Measurements from ENCODE around the gene YPEL3. TPM values are rescaled to one million over a fixed set of nuclear protein-coding genes. Genes with fewer than 3 reads are reported as not detected.

Gene YPEL3
- total RNA-seq, 6 experiments from 2014 or later = 17.2 to 28.4 (median 19.1) TPM

DNA sequence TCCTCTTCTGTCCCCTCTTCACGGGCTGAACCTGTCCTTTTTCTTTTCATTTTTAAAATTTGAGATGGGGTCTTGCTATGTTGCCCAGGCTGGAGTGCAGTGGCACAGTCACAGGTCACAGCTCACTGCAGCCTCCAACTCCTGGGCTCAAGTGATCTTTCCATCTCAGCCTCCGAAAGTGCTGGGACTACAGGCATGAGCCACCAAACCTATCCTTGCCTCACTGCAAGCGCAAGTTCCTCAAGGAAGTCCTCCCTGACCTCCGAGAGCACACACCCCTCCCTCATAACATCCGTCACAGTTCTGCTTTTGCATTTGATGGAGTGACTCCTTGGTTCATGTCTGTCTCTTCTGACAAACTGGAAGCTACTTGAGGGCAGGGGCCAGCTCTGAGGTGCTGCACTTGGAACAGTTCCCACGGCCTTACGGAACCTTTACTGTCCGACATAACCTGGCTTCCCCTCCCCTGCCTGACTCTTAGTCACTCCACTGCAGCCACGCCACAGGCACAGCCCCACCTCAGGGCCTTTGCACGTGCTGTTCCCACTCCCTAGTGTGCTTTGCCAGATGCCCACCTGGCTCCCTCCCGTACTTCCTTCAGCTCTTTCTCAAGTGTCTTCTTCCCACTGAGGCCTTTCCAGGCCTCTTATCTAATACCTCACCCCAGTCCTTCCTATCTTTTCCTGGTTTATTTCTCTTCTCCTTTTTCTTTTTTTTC, 8.7 kb downstream of the YPEL3 start:
- H3K4me1 Mint-ChIP-seq (ENCODE audit: low read depth) = peaks cover 34% of the 10 kb centered on the region
- DNase-seq = no peak
- peak overlapping the region; percentile 51 for H3K27ac Mint-ChIP-seq
- no peak overlapping the region; the same call in 1 of the 2 replicates for H3K4me3 Mint-ChIP-seq
- peaks cover 18% of the 10 kb centered on the region for H3K36me3 Mint-ChIP-seq (ENCODE audit: low read depth)
- TF ChIP-seq, protein P1, sequence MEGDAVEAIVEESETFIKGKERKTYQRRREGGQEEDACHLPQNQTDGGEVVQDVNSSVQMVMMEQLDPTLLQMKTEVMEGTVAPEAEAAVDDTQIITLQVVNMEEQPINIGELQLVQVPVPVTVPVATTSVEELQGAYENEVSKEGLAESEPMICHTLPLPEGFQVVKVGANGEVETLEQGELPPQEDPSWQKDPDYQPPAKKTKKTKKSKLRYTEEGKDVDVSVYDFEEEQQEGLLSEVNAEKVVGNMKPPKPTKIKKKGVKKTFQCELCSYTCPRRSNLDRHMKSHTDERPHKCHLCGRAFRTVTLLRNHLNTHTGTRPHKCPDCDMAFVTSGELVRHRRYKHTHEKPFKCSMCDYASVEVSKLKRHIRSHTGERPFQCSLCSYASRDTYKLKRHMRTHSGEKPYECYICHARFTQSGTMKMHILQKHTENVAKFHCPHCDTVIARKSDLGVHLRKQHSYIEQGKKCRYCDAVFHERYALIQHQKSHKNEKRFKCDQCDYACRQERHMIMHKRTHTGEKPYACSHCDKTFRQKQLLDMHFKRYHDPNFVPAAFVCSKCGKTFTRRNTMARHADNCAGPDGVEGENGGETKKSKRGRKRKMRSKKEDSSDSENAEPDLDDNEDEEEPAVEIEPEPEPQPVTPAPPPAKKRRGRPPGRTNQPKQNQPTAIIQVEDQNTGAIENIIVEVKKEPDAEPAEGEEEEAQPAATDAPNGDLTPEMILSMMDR (IDR thresholded peaks at IDR 0.05) = no peak
- H3K9me3 Mint-ChIP-seq = no peaks in the 10 kb centered on the region
- peaks cover 2% of the 10 kb centered on the region; the same call in 1 of the 2 replicates for H3K27me3 Mint-ChIP-seq (ENCODE audit: insufficient read depth)

DNA sequence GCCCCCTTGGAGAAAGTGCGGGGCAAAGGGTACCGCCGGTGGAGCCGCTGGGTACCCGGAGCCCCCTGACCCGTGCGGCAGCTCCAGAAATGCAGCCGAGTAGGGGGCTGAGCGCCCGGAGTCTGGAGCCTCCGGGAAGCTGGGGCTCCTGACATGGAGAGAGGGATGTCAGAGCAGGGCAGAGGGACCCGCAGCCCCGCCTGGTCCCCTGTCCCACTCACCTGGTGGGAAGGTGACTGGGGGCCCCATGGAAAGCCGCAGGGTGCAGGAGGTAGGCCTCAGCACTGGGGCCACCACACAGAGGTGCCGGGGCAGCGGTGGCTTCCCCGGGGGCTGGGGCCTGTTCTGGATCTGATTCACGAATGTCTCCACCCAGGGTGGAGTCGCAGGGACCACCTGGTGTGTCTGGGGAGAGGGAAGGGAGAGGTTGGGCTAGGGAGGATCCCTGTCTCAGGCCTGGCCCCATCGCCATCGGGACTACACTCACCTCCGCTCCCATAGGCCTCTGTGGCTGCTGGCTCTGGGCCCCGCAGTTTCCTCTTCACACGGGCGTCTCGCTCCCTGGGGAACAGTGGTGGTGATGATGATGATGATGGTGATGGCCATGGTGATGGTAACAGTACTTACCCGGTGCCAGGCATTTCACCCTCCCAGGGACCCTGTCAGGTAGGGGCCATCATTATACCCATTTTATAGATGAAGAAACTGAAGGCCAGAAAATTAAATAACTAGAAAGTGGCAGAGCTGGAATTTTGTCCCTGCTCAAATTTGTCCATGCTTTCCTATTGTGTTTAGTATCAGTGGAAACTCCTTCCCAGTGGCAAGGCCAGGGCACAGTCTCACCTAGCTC, 9.5 kb downstream of the YPEL3 start:
- Mint-ChIP-seq H3K36me3 (ENCODE audit: low read depth) (peaks cover 24% of the 10 kb centered on the region), H3K4me3 (no peak overlapping the region), H3K27me3 (ENCODE audit: insufficient read depth) (peaks cover 2% of the 10 kb centered on the region), H3K4me1 (ENCODE audit: low read depth) (peaks cover 26% of the 10 kb centered on the region), H3K9me3 (no peaks in the 10 kb centered on the region), H3K27ac (no peak overlapping the region)
- DNase-seq = no peak
- TF ChIP-seq, protein P1 (IDR thresholded peaks at IDR 0.05) = no peak

DNA sequence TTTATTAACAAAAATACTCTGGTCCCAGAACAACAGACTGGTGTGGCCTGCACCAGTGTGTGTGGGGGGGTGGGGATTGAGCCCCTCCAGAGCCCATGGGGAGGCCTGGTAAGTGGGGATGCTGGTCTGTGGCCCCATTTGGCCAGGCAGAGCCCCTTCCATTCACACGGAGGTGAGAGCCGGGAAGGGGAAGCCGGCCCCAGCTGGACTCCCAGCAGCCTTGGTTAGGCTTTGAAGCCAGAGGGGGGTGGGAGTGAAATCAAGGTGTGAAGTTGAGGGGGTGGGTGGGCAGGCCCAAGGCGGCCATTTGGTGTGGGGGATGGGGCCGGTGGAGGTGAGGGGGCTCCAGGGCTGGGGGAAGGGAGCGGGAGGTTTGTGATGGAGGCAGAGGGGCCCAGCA, 10.2 kb downstream of the YPEL3 start:
- Mint-ChIP-seq H3K9me3 (no peaks in the 10 kb centered on the region), H3K4me3 (no peak overlapping the region), H3K36me3 (ENCODE audit: low read depth) (peaks cover 24% of the 10 kb centered on the region), H3K4me1 (ENCODE audit: low read depth) (peaks cover 25% of the 10 kb centered on the region), H3K27ac (no peak overlapping the region), H3K27me3 (ENCODE audit: insufficient read depth) (peaks cover 2% of the 10 kb centered on the region)
- DNase-seq = no peak
- TF ChIP-seq, protein P1 (IDR thresholded peaks at IDR 0.05) = no peak

DNA sequence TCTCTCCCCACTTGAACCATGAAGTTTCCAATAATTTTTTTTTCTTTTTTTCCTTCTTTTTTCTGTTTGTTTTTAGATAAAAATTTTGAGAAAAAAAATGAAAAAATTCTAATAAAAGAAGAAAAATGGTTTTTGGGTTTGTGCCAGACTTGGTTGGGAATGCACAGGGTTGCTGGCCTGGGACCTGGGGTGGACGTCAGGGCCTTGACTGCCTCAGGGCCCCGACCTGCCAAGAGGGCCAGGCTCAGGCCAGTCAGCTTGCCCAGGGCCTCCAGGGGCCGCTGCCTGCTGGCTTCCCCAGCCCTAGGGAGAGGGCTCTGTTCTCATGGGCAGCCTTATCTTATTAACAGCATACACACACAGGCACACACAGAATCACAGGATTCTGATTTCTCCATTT, 10.8 kb downstream of the YPEL3 start:
- DNase-seq = no peak
- peaks cover 2% of the 10 kb centered on the region for H3K27me3 Mint-ChIP-seq (ENCODE audit: insufficient read depth)
- no peaks in the 10 kb centered on the region for H3K9me3 Mint-ChIP-seq
- peaks cover 21% of the 10 kb centered on the region for H3K4me1 Mint-ChIP-seq (ENCODE audit: low read depth)
- H3K4me3 Mint-ChIP-seq = no peak overlapping the region
- TF ChIP-seq, protein P1 (IDR thresholded peaks at IDR 0.05) = no peak
- no peak overlapping the region for H3K27ac Mint-ChIP-seq
- peaks cover 24% of the 10 kb centered on the region for H3K36me3 Mint-ChIP-seq (ENCODE audit: low read depth)

DNA sequence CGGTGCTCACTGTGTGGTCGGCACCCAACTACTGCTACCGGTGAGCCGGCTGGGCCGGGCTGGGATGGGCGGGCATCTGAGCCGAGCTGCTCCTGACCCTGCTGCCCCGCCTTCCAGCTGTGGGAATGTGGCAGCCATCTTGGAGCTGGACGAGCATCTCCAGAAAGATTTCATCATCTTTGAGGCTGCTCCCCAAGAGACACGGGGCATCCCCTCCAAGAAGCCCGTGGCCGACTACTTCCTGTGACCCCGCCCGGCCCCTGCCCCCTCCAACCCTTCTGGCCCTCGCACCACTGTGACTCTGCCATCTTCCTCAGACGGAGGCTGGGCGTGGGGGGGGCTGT, 11.2 kb downstream of the YPEL3 start:
- Mint-ChIP-seq H3K9me3 (no peaks in the 10 kb centered on the region), H3K4me1 (ENCODE audit: low read depth) (peaks cover 16% of the 10 kb centered on the region), H3K27me3 (ENCODE audit: insufficient read depth) (peaks cover 2% of the 10 kb centered on the region), H3K36me3 (ENCODE audit: low read depth) (peaks cover 25% of the 10 kb centered on the region), H3K27ac (no peak overlapping the region), H3K4me3 (no peak overlapping the region)
- TF ChIP-seq, protein P1 (IDR thresholded peaks at IDR 0.05) = no peak
- DNase-seq = no peak

Data from HFFc6 (cell line).